Activated naive CD4-positive, alpha-beta T cell treated with anti-CD3 and anti-CD28 coated beads, Interleukin-2, amount 10 ng/mL, durations not matched to agents 7 days and 5 days (primary cell): Measurements from ENCODE around the gene ARHGAP27.
"Not testable (repeated sequence)": the region's sequence is repeated elsewhere in the genome, so short reads cannot be mapped to it uniquely, and the experiment has no call there.

Source experiments
- CTCF ChIA-PET: fragments of 350-600 bp; sonication (Branson Sonifier 250); formaldehyde crosslinking; loops from one replicate; lab custom pipeline; 2021; ENCODE audit warnings: antibody characterized with exemption; lab: Charles Lee
- DNase-seq: peaks from one replicate; pipeline ENCODE4 v3.0.0-alpha.2; 2020
- H3K27ac Mint-ChIP-seq: one replicate; pipeline ENCODE4 v1.8.0; 2021; ENCODE audit warnings: mild to moderate bottlenecking, moderate library complexity, mixed read lengths
- H3K27me3 Mint-ChIP-seq: one replicate; pipeline ENCODE4 v1.8.0; 2021; ENCODE audit warnings: mild to moderate bottlenecking, mixed read lengths
- H3K36me3 Mint-ChIP-seq: one replicate; pipeline ENCODE4 v1.8.0; 2021; ENCODE audit warnings: mixed read lengths
- H3K4me1 Mint-ChIP-seq: one replicate; pipeline ENCODE4 v1.8.0; 2021; ENCODE audit warnings: mixed read lengths
- H3K4me3 Mint-ChIP-seq: one replicate; pipeline ENCODE4 v1.8.0; 2021; ENCODE audit warnings: mild to moderate bottlenecking, moderate library complexity, mixed read lengths
- H3K9me3 Mint-ChIP-seq: one replicate; pipeline ENCODE4 v1.8.0; 2021; ENCODE audit warnings: mixed read lengths

The ARHGAP27 gene

GRCh38 chr17:45345554-45346215, 87.0 kb downstream of the ARHGAP27 start:
- H3K4me3 Mint-ChIP-seq, result no peak overlapping the region
- no peaks in the 10 kb centered on the region for H3K36me3 Mint-ChIP-seq
- CTCF ChIA-PET, result interaction anchor here (1.3 kb wide), 1 partner anchor 148 kb away, joined by 3 read pairs; no protein-coding TSS in a partner anchor

GRCh38 chr17:45345246-45345553, 87.5 kb downstream of the ARHGAP27 start:
- no peak overlapping the region for H3K4me3 Mint-ChIP-seq
- H3K27ac Mint-ChIP-seq, result no peak overlapping the region
- no peak for DNase-seq
- H3K36me3 Mint-ChIP-seq, result no peaks in the 10 kb centered on the region
- CTCF ChIA-PET, result interaction anchor here (1.3 kb wide), 1 partner anchor 147 kb away, joined by 3 read pairs; no protein-coding TSS in a partner anchor
- H3K4me1 Mint-ChIP-seq, result no peaks in the 10 kb centered on the region
- no peaks in the 10 kb centered on the region for H3K9me3 Mint-ChIP-seq
- H3K27me3 Mint-ChIP-seq, result peaks cover 55% of the 10 kb centered on the region

More at GRCh38 chr17:45345554-45346215, 87.0 kb downstream of the ARHGAP27 start:
- no peak for DNase-seq
- H3K9me3 Mint-ChIP-seq, result no peaks in the 10 kb centered on the region
- H3K27ac Mint-ChIP-seq, result no peak overlapping the region
- H3K27me3 Mint-ChIP-seq, result peaks cover 53% of the 10 kb centered on the region
- H3K4me1 Mint-ChIP-seq, result no peaks in the 10 kb centered on the region

- H3K9me3 Mint-ChIP-seq, H3K36me3 Mint-ChIP-seq, H3K27ac Mint-ChIP-seq, H3K4me3 Mint-ChIP-seq, DNase-seq, H3K4me1 Mint-ChIP-seq: not testable (repeated sequence)
- H3K27me3 Mint-ChIP-seq, result peaks cover 64% of the 10 kb centered on the region
- CTCF ChIA-PET, result interaction anchor here (1.3 kb wide), 1 partner anchor 146 kb away, joined by 3 read pairs; no protein-coding TSS in a partner anchor
Observed at GRCh38 chr17:45343967-45344664, 88.6 kb downstream of the ARHGAP27 start.
